HepG2 (cell line): Measurements from ENCODE around the gene COX6A2. TPM values are rescaled to one million over a fixed set of nuclear protein-coding genes. Genes with fewer than 3 reads are reported as not detected.

Source experiments
- CBX2 ChIP-seq, 2 experiments: fragments of 200-600 bp in 1 of 2; sonication (generic); formaldehyde crosslinking in 1 of 2; IDR thresholded peaks; 2 replicates each; pipeline versions ENCODE4 v1.7.0 to v1.8.1; 2018 to 2022; ENCODE audit warnings: low read depth in 2 of 2, low read length in 1 of 2, mild to moderate bottlenecking in 1 of 2, missing genetic modification reagents in 1 of 2
- CEBPB ChIP-seq: IDR thresholded peaks from 2 replicates; pipeline ENCODE4 v1.6.1; 2011; ENCODE audit warnings: low read depth, low read length, improper control_type of control experiment, borderline replicate concordance
- GLMP ChIP-seq: sonication (generic); formaldehyde crosslinking; IDR thresholded peaks from 2 replicates; pipeline ENCODE4 v1.9.0; 2021; ENCODE audit warnings: missing genetic modification reagents, mild to moderate bottlenecking, borderline replicate concordance
- HNRNPK ChIP-seq: fragments of 200-400 bp; formaldehyde crosslinking; IDR thresholded peaks from 2 replicates; pipeline ENCODE4 v1.6.1; 2018; ENCODE audit warnings: low read length, low read depth, moderate library complexity, mild to moderate bottlenecking; ENCODE audit not compliant: poor library complexity, severe bottlenecking
- HOXA5 ChIP-seq: sonication (generic); formaldehyde crosslinking; IDR thresholded peaks from 2 replicates; pipeline ENCODE4 v1.4.0; 2020; ENCODE audit warnings: missing genetic modification reagents
- ISL2 ChIP-seq: sonication (generic); formaldehyde crosslinking; IDR thresholded peaks from 2 replicates; pipeline ENCODE4 v1.5.0; 2020; ENCODE audit warnings: missing genetic modification reagents
- MAFF ChIP-seq: IDR thresholded peaks from 2 replicates; pipeline ENCODE4 v1.6.1; 2011; ENCODE audit warnings: low read depth, low read length, improper control_type of control experiment
- MAFK ChIP-seq, 2 experiments: IDR thresholded peaks in 1 of 2; conservative IDR thresholded peaks in 1 of 2; 2 replicates each; pipeline ENCODE4 v1.6.1; 2011; ENCODE audit warnings: improper control_type of control experiment in 2 of 2, low read length in 2 of 2
- MIER2 ChIP-seq: IDR thresholded peaks from 2 replicates; pipeline ENCODE4 v1.6.1; 2016; ENCODE audit warnings: missing biosample characterization, missing genetic modification reagents
- MLLT10 ChIP-seq: sonication (generic); formaldehyde crosslinking; IDR thresholded peaks from 2 replicates; pipeline ENCODE4 v1.4.0; 2020; ENCODE audit warnings: missing genetic modification reagents
- NR3C1 ChIP-seq: sonication (generic); formaldehyde crosslinking; IDR thresholded peaks from 2 replicates; pipeline ENCODE4 v1.4.0; 2020; ENCODE audit warnings: missing genetic modification reagents
- POLR2A ChIP-seq, 2 experiments: IDR thresholded peaks; 2 replicates each; pipeline ENCODE4 v1.6.1; 2011; ENCODE audit warnings: low read depth in 2 of 2, low read length in 2 of 2, mild to moderate bottlenecking in 1 of 2, moderate library complexity in 1 of 2; ENCODE audit not compliant: insufficient read depth in 1 of 2
- RFX1 ChIP-seq: fragments of 450-650 bp; IDR thresholded peaks from 2 replicates; pipeline ENCODE4 v1.6.1; 2017
- RNF2 ChIP-seq: fragments of 450-650 bp; conservative IDR thresholded peaks from 2 replicates; pipeline ENCODE4 v1.6.1; 2016; ENCODE audit warnings: low read depth
- SATB2 ChIP-seq: sonication (generic); formaldehyde crosslinking; IDR thresholded peaks from 2 replicates; pipeline ENCODE4 v1.5.0; 2020; ENCODE audit warnings: missing genetic modification reagents
- THRA ChIP-seq: sonication (generic); formaldehyde crosslinking; IDR thresholded peaks from 2 replicates; pipeline ENCODE4 v1.4.0; 2020; ENCODE audit warnings: missing genetic modification reagents, borderline replicate concordance
- YEATS4 ChIP-seq: sonication (generic); formaldehyde crosslinking; IDR thresholded peaks from 2 replicates; pipeline ENCODE4 v1.4.0; 2020; ENCODE audit warnings: missing genetic modification reagents, borderline replicate concordance
- ZEB1 ChIP-seq: IDR thresholded peaks from 2 replicates; pipeline ENCODE4 v1.6.1; 2012; ENCODE audit warnings: mild to moderate bottlenecking, low read depth, inconsistent platforms; ENCODE audit not compliant: insufficient replicate concordance
- ZNF12 ChIP-seq: sonication (generic); formaldehyde crosslinking; IDR thresholded peaks from 2 replicates; pipeline ENCODE4 v1.5.0; 2020; ENCODE audit warnings: missing genetic modification reagents
- ZNF251 ChIP-seq: sonication (generic); formaldehyde crosslinking; IDR thresholded peaks from 2 replicates; pipeline ENCODE4 v1.9.0; 2021; ENCODE audit warnings: mild to moderate bottlenecking, missing genetic modification reagents
- ZNF260 ChIP-seq: sonication (generic); formaldehyde crosslinking; IDR thresholded peaks from 2 replicates; pipeline ENCODE4 v1.4.0; 2020; ENCODE audit warnings: missing genetic modification reagents, low read depth, mild to moderate bottlenecking, borderline replicate concordance
- ZNF333 ChIP-seq: sonication (generic); formaldehyde crosslinking; IDR thresholded peaks from 2 replicates; pipeline ENCODE4 v1.4.0; 2020; ENCODE audit warnings: mild to moderate bottlenecking, missing genetic modification reagents, borderline replicate concordance
- ZNF501 ChIP-seq: sonication (generic); formaldehyde crosslinking; IDR thresholded peaks from 2 replicates; pipeline ENCODE4 v1.5.1; 2020; ENCODE audit warnings: mild to moderate bottlenecking, moderate library complexity, missing genetic modification reagents
- ZNF558 ChIP-seq: sonication (generic); formaldehyde crosslinking; IDR thresholded peaks from 2 replicates; pipeline ENCODE4 v1.9.0; 2022; ENCODE audit warnings: mild to moderate bottlenecking, missing genetic modification reagents, borderline replicate concordance
- ZNF615 ChIP-seq: sonication (generic); formaldehyde crosslinking; IDR thresholded peaks from 2 replicates; pipeline ENCODE4 v1.5.0; 2020; ENCODE audit warnings: mild to moderate bottlenecking, missing genetic modification reagents, borderline replicate concordance
- ZNF746 ChIP-seq: sonication (generic); formaldehyde crosslinking; IDR thresholded peaks from 2 replicates; pipeline ENCODE4 v1.8.0; 2022; ENCODE audit warnings: mild to moderate bottlenecking, missing genetic modification reagents
- polyA plus RNA-seq, 8 experiments: library from polyadenylated mRNA; depleted of rRNA in 3 of 8; stranded (reverse) in 7 of 8; unstranded in 1 of 8; fragments of >200 nt; fragmentation: Illumina TruSeq in 4 of 8; extraction: Trizol in 4 of 8; gene quantifications; 2 replicates each; pipeline versions ENCODE4 v1.2.1 to v1.2.3, GENCODE V29; 2011 to 2016; ENCODE audit warnings: low read depth in 4 of 8, missing spikeins in 1 of 8, mixed read lengths in 1 of 8; ENCODE audit not compliant: insufficient read depth in 1 of 8
- total RNA-seq, 5 experiments: library from RNA; depleted of rRNA; stranded (reverse); fragments of >200 nt; fragmentation: Illumina TruSeq; extraction: Trizol; gene quantifications; 2 replicates each; pipeline ENCODE4 v1.2.3, GENCODE V29; 2016; ENCODE audit warnings: low read depth in 1 of 5
- TF ChIP-seq, protein P1 (sequence below): sonication (generic); formaldehyde crosslinking; IDR thresholded peaks from 2 replicates; pipeline ENCODE4 v1.4.0; 2020; ENCODE audit warnings: missing genetic modification reagents

Gene COX6A2
- total and polyA plus RNA-seq, 2 of the 13 experiments (the other 11 are each of a cell fraction or from before 2014, with no cell fraction given) = not detected

DNA sequence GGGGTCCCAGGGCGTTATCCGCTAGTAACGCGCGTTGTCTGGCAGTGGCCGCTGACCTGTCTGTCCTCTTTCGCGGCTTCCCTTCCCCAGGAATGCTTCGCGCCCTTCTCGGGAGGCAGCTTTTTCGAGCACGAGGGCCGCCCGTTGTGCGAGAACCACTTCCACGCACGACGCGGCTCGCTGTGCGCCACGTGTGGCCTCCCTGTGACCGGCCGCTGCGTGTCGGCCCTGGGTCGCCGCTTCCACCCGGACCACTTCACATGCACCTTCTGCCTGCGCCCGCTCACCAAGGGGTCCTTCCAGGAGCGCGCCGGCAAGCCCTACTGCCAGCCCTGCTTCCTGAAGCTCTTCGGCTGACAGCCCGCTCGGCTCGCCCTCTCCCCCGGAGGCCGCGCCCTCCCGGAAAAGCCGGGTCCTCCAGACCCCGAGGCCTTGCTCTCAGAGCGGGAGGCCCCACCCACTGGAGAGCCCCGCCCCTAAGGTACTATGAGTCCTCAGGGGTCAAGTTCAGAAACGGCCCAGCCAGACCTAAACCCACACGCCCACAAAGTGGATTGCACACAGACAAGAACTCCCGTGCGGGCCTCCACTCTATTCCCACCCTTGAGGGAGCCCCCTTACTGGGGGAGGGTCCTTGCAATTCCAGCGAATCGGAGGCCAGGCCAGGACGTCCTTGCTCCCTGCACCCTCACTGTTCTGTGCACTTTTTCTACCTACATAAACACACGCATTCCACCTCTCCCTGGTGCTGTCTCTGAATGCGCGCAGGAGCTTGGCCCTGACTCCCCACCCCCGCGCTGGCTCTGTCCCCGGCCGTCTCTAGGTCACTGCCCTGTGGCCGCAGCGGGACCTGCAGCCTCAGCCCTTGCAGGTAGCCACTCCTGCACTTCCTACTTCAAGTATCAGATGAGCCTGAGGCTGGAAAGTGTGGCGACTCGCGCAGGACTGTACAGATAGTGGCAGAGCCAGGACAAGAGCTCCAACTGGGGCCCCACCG lies 49.4 kb upstream of the COX6A2 start (continued):
- TF ChIP-seq MAFK (conservative IDR thresholded peaks at IDR 0.05 in 1 of 2, IDR thresholded peaks at IDR 0.05 in 1 of 2; ENCODE audit: low read length in 2 of 2) = no peak
- no peak for TF ChIP-seq NR3C1 (CRISPR knock-in tag)
- peak; percentile 84 for TF ChIP-seq RNF2
- peak; percentile 13; the same call in 1 of the 2 replicates for TF ChIP-seq ZNF746
- TF ChIP-seq ZEB1 = peak; percentile 78
- no peak for TF ChIP-seq ZNF333 (CRISPR knock-in tag)
- no peak for TF ChIP-seq RFX1
- peak; percentile 61; the same call in 1 of the 2 replicates for TF ChIP-seq ZNF260
- no peak for TF ChIP-seq CBX2 (IDR thresholded peaks at IDR 0.05; ENCODE audit: low read depth, low read length)
- TF ChIP-seq CBX2 (CRISPR knock-in tag; IDR thresholded peaks at IDR 0.05; ENCODE audit: low read depth) = no peak; the same call in none of the 2 replicates
- TF ChIP-seq ISL2 (CRISPR knock-in tag) = no peak
- TF ChIP-seq ZNF501 (CRISPR knock-in tag) = peak; percentile 52; the same call in 1 of the 2 replicates
- TF ChIP-seq POLR2A (IDR thresholded peaks at IDR 0.05; ENCODE audit: insufficient read depth in 1 of 2, low read depth in 2 of 2, low read length in 2 of 2) = peak; percentile 42 to 45; a peak in 1 of 4 replicates
- peak; percentile 94 for TF ChIP-seq ZNF251 (CRISPR knock-in tag)
- no peak for TF ChIP-seq CEBPB
- no peak for TF ChIP-seq MAFF
- peak; percentile 70 for TF ChIP-seq YEATS4
- no peak for TF ChIP-seq GLMP (CRISPR knock-in tag)
- TF ChIP-seq HNRNPK = no peak
- TF ChIP-seq THRA = peak; percentile 65
- no peak for TF ChIP-seq MLLT10 (CRISPR knock-in tag)
- 0 out of 2 replicates have a peak, but pooled peaks have one; percentile 38 for TF ChIP-seq HOXA5 (CRISPR knock-in tag)
- TF ChIP-seq, protein P1, sequence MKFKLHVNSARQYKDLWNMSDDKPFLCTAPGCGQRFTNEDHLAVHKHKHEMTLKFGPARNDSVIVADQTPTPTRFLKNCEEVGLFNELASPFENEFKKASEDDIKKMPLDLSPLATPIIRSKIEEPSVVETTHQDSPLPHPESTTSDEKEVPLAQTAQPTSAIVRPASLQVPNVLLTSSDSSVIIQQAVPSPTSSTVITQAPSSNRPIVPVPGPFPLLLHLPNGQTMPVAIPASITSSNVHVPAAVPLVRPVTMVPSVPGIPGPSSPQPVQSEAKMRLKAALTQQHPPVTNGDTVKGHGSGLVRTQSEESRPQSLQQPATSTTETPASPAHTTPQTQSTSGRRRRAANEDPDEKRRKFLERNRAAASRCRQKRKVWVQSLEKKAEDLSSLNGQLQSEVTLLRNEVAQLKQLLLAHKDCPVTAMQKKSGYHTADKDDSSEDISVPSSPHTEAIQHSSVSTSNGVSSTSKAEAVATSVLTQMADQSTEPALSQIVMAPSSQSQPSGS (CRISPR knock-in tag) = peak; percentile 9; the same call in 1 of the 2 replicates
- peak; percentile 48; the same call in 1 of the 2 replicates for TF ChIP-seq MIER2 (CRISPR knock-in tag)
- no peak for TF ChIP-seq ZNF12 (CRISPR knock-in tag)
- TF ChIP-seq ZNF615 (CRISPR knock-in tag) = no peak
- TF ChIP-seq ZNF558 (CRISPR knock-in tag) = 0 out of 2 replicates have a peak, but pooled peaks have one; percentile 76
- TF ChIP-seq SATB2 (CRISPR knock-in tag) = no peak
